Aorta (tissue), 5 donors: Measurements from ENCODE around the gene LINGO3. TPM values are rescaled to one million over a fixed set of nuclear protein-coding genes. Genes with fewer than 3 reads are reported as not detected.

Experiments used
- ATAC-seq: fragments of 200-7000 bp; cut with Tn5 transposase; one replicate; pipeline ENCODE4 v1.9.1; 2022; ENCODE audit warnings: moderate library complexity; ENCODE audit not compliant: low FRiP score
- DNase-seq, 2 donors: peaks; one replicate each; pipeline ENCODE4 v3.0.0-alpha.2; 2020
- H3K27ac ChIP-seq, 2 donors: one replicate each; pipeline ENCODE4 v1.5.1; 2013; ENCODE audit warnings: low read length in 2 of 2, mild to moderate bottlenecking in 2 of 2, moderate library complexity in 2 of 2, control low read depth in 1 of 2, inconsistent platforms in 1 of 2, low read depth in 1 of 2
- H3K27me3 ChIP-seq, 2 donors: one replicate each; pipeline ENCODE4 v1.6.1; 2013; ENCODE audit warnings: control low read depth in 1 of 2, low read length in 1 of 2, mild to moderate bottlenecking in 1 of 2, moderate library complexity in 1 of 2; ENCODE audit not compliant: insufficient read depth in 2 of 2, control insufficient read depth in 1 of 2
- H3K36me3 ChIP-seq, 2 donors: one replicate each; pipeline ENCODE4 v1.6.1; 2013; ENCODE audit warnings: control low read depth in 1 of 2, low read length in 1 of 2, mild to moderate bottlenecking in 1 of 2; ENCODE audit not compliant: insufficient read depth in 2 of 2, control insufficient read depth in 1 of 2
- H3K4me1 ChIP-seq, 2 donors: one replicate each; pipeline ENCODE4 v1.6.1; 2013; ENCODE audit warnings: low read length in 2 of 2, control low read depth in 1 of 2, mild to moderate bottlenecking in 1 of 2, moderate library complexity in 1 of 2; ENCODE audit not compliant: insufficient read depth in 2 of 2, control insufficient read depth in 1 of 2
- H3K4me3 ChIP-seq, 2 donors: one replicate each; pipeline ENCODE4 v1.5.1; 2013; ENCODE audit warnings: low read length in 2 of 2, control low read depth in 1 of 2, mild to moderate bottlenecking in 1 of 2
- H3K9me3 ChIP-seq: one replicate; pipeline ENCODE4 v1.6.1; 2013; ENCODE audit warnings: mild to moderate bottlenecking, low read length; ENCODE audit not compliant: control insufficient read depth
- WGBS, 2 donors: extraction: QIAGEN DNeasy Blood & Tissue Kit; methylation state at CpG; one replicate each; pipeline ENCODE4 v1.1.7; 2013; 5-methylcytosine and 5-hydroxymethylcytosine counted together
- intact Hi-C, 2 donors: fragments of 100-400 bp; cut with DNase I; formaldehyde crosslinking; loops; one replicate each; pipeline versions ENCODE4 v1.14.2 to v1.15.0; 2022
- polyA plus RNA-seq, 2 donors: library from polyadenylated mRNA; stranded (reverse); fragments of 200-250 nt; gene quantifications; one replicate each; pipeline ENCODE4 v1.2.3, GENCODE V29; 2013
- total RNA-seq, 2 donors: library from RNA; stranded (reverse); fragmentation: NEBNext Ultra II Directional; extraction: Animal tissue kit (Norgen Biotek cat#: 25700); gene quantifications; one replicate each; pipeline ENCODE4 v1.2.1, GENCODE V29; 2021
- donor health status: healthy with polysubstance abuse.
- donor health status: Bipolar disorder and iron deficiency.
- donor health status: DM: no; HTN: no; CAD: no.
- donor health status: DM: no; HTN: no; CAD: no.
- donor health status: DM: yes; HTN: yes; CAD: no.

LINGO3 gene
- total and polyA plus RNA-seq, 4 donors: 0.08 TPM; not detected in 3

- no peak for DNase-seq
- no peaks in the 10 kb centered on the region for H3K36me3 ChIP-seq
- intact Hi-C loops: no loop called here
- no peak overlapping the region for H3K4me3 ChIP-seq
- H3K9me3 ChIP-seq: no peaks in the 10 kb centered on the region
- 87 to 89% methylated on average over 15 of the region's 15 CpGs for WGBS, 2 donors
- H3K27me3 ChIP-seq: no peaks in the 10 kb centered on the region
- no peak overlapping the region for H3K27ac ChIP-seq
- H3K4me1 ChIP-seq: no peaks in the 10 kb centered on the region
- no peak for ATAC-seq
Observed at GRCh38 chr19:2341982-2342381, 34.0 kb upstream of the LINGO3 start.

- intact Hi-C loops: no loop called here
- ATAC-seq (no peak), DNase-seq (no peak)
- Histone ChIP-seq H3K4me3 (no peak overlapping the region), H3K4me1 (no peaks in the 10 kb centered on the region), H3K9me3 (no peaks in the 10 kb centered on the region), H3K36me3 (no peaks in the 10 kb centered on the region), H3K27me3 (no peaks in the 10 kb centered on the region), H3K27ac (no peak overlapping the region)
- WGBS, 2 donors: 86 to 87% methylated on average over 20 to 24 of the region's 24 CpGs
Observed at GRCh38 chr19:2341244-2341751, 33.3 kb upstream of the LINGO3 start.

GRCh38 chr19:2340496-2341243 lies 32.7 kb upstream of the LINGO3 start:
- 91 to 93% methylated on average over 38 of the region's 38 CpGs for WGBS, 2 donors
- Histone ChIP-seq H3K27ac (no peak overlapping the region), H3K36me3 (no peaks in the 10 kb centered on the region), H3K9me3 (no peaks in the 10 kb centered on the region), H3K4me3 (no peak overlapping the region), H3K27me3 (no peaks in the 10 kb centered on the region), H3K4me1 (no peaks in the 10 kb centered on the region)
- ATAC-seq: no peak
- DNase-seq: no peak
- intact Hi-C loops: no loop called here

GRCh38 chr19:2339644-2340310 lies 31.8 kb upstream of the LINGO3 start:
- intact Hi-C loops: no loop called here
- 93 to 95% methylated on average over 48 to 52 of the region's 52 CpGs for WGBS, 2 donors
- ATAC-seq: no peak

GRCh38 chr19:2338751-2339643 lies 31.0 kb upstream of the LINGO3 start:
- Histone ChIP-seq H3K4me1 (no peaks in the 10 kb centered on the region), H3K9me3 (no peaks in the 10 kb centered on the region), H3K4me3 (no peak overlapping the region), H3K36me3 (no peaks in the 10 kb centered on the region), H3K27ac (no peak overlapping the region), H3K27me3 (no peaks in the 10 kb centered on the region)
- intact Hi-C loops: no loop called here
- no peak for DNase-seq
- no peak for ATAC-seq
- 95% methylated on average over 52 to 54 of the region's 54 CpGs for WGBS, 2 donors

More at GRCh38 chr19:2339644-2340310, 31.8 kb upstream of the LINGO3 start:
- H3K36me3 ChIP-seq: no peaks in the 10 kb centered on the region
- DNase-seq: no peak
- no peak overlapping the region for H3K4me3 ChIP-seq
- no peaks in the 10 kb centered on the region for H3K4me1 ChIP-seq
- H3K27me3 ChIP-seq: no peaks in the 10 kb centered on the region
- H3K9me3 ChIP-seq: no peaks in the 10 kb centered on the region
- H3K27ac ChIP-seq: no peak overlapping the region

GRCh38 chr19:2338055-2338615 lies 30.2 kb upstream of the LINGO3 start:
- Histone ChIP-seq H3K4me1 (no peaks in the 10 kb centered on the region), H3K27ac (no peak overlapping the region), H3K27me3 (no peaks in the 10 kb centered on the region), H3K9me3 (no peaks in the 10 kb centered on the region), H3K4me3 (no peak overlapping the region), H3K36me3 (no peaks in the 10 kb centered on the region)
- WGBS, 2 donors: 94 to 95% methylated on average over 21 of the region's 21 CpGs
- ATAC-seq (no peak), DNase-seq (no peak)
- intact Hi-C loops: no loop called here

GRCh38 chr19:2337329-2337707 lies 29.4 kb upstream of the LINGO3 start:
- H3K9me3 ChIP-seq: no peaks in the 10 kb centered on the region
- no peaks in the 10 kb centered on the region for H3K36me3 ChIP-seq
- H3K4me1 ChIP-seq: no peaks in the 10 kb centered on the region
- ATAC-seq (no peak), DNase-seq (no peak)
- intact Hi-C loops: no loop called here
- WGBS, 2 donors: 75 to 76% methylated on average over 19 of the region's 19 CpGs
- no peak overlapping the region for H3K27ac ChIP-seq
- no peak overlapping the region for H3K4me3 ChIP-seq
- no peaks in the 10 kb centered on the region for H3K27me3 ChIP-seq

GRCh38 chr19:2336528-2337328 lies 28.8 kb upstream of the LINGO3 start:
- intact Hi-C loops: no loop called here
- ATAC-seq: no peak
- no peaks in the 10 kb centered on the region for H3K27me3 ChIP-seq
- H3K27ac ChIP-seq: no peak overlapping the region
- H3K4me1 ChIP-seq: no peaks in the 10 kb centered on the region
- DNase-seq: no peak
- 85 to 91% methylated on average over 31 to 33 of the region's 33 CpGs for WGBS, 2 donors
- no peak overlapping the region for H3K4me3 ChIP-seq
- no peaks in the 10 kb centered on the region for H3K9me3 ChIP-seq
- no peaks in the 10 kb centered on the region for H3K36me3 ChIP-seq
